Jurkat, Clone E6-1 (cell line): ENCODE data around the gene TMEM150C. TPM values are rescaled to one million over a fixed set of nuclear protein-coding genes. Genes with fewer than 3 reads are reported as not detected.

Experiments
- DNase-seq: peaks from one replicate; pipeline ENCODE4 v3.0.0-alpha.2; 2011; ENCODE audit warnings: low read depth, low spot score
- H3K4me3 ChIP-seq: 2 replicates; pipeline ENCODE4 v1.5.1; 2011; ENCODE audit warnings: mild to moderate bottlenecking, low read length, control low read depth, moderate library complexity
- polyA plus RNA-seq: library from polyadenylated mRNA; unstranded; fragments of >200 nt; gene quantifications from one replicate; pipeline ENCODE4 v1.2.1, GENCODE V29; 2012; ENCODE audit warnings: missing spikeins; ENCODE audit not compliant: insufficient read length, insufficient read depth

Gene TMEM150C
- polyA plus RNA-seq: 3.6 TPM

GRCh38 chr4:82561786-82562563 lies at the start of gene TMEM150C:
Gene TMEM150C (minus strand): TSS chr4:82561988. CDS start chr4:82504657, 57,331 bp downstream.
- H3K4me3 ChIP-seq: peak within 1 kb of the TSS; percentile 48
- no peak for DNase-seq

GRCh38 chr4:82611527-82611926 lies 49.7 kb upstream of the TMEM150C start:
- no peak overlapping the region for H3K4me3 ChIP-seq
- no peak for DNase-seq

DNA sequence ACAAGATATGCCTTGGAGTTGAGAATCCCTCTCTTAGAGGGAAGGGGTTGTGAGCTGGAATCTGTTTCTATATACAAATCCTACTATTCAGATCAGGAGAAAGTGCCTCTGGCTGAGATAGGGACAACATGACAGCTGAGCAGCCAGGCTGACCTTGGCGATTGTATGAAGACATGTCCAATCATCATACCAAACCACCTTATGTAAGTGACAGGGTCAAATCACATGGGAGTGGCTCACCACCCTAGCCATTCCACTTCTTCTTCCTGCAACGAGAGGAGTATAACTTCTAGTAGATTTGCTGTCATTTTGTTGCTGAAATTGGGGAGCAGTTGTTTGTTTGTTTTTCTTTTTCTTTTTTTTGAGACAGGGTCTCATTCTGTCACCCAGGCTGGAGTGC lies 48.3 kb upstream of the TMEM150C start:
- H3K4me3 ChIP-seq: no peak overlapping the region
- no peak for DNase-seq

DNA sequence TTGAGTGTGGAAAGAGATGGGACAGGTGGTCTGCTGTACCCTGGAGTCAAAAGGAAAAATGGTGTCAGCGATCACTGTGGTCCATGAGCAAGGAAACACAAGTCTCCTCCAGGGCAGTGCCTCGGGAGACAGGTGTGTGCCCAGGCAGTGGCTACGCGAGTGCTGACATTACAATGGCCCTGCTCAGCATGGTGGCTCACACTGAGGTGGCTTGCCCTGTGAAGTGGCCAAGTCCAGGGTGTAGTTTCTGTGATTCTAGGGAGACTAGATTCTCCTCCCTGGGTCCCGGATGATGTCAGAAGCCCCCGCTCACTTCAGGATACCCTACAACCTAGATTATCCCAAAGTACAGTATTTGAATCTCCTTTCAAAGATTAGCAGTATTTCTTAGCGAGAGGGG lies 44.8 kb upstream of the TMEM150C start:
- H3K4me3 ChIP-seq: no peak overlapping the region
- no peak for DNase-seq

DNA sequence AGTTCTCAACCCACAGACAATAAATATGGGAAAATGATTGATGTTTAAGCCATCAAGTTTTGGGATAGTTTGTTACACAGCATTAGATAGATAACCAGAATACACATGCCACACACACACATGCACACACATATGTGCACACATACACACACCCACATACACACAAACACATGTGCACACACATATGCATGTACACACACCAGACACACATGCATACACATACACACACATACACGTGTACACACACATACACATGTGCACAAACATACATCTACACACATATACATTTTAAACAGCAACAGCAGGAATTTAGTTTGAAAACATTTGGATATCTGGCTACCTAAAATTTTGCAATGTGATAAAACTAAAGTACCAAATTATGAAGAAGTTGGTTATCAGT lies 42.7 kb upstream of the TMEM150C start:
- no peak overlapping the region for H3K4me3 ChIP-seq
- DNase-seq: no peak

GRCh38 chr4:82601242-82602015 lies 39.6 kb upstream of the TMEM150C start:
- H3K4me3 ChIP-seq: no peak overlapping the region
- no peak for DNase-seq

- DNase-seq: peak; percentile 8
- no peak overlapping the region for H3K4me3 ChIP-seq
Measured at GRCh38 chr4:82599336-82599735, 37.5 kb upstream of the TMEM150C start.

DNA sequence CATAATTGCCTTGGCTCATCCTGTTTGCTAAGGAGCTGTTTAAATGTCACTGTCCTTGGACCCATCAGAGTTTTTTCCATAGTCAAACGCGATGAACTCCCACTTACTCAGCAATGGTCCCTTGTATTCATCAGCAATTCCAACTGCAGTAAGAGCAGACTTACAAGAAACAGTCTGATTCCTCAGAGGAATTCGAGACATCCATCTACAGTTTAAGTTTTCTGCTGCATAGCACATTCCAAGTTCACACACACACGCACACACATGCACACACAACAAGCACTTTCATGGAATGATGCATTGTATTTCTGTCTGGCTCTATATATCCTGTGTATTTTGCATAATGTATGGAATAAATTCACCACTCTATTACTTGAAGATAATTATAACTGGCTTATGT lies 32.7 kb upstream of the TMEM150C start:
- no peak for DNase-seq

GRCh38 chr4:82593411-82593810 lies 31.6 kb upstream of the TMEM150C start:
- no peak for DNase-seq

More for the DNA sequence above, 32.7 kb upstream of the TMEM150C start:
- H3K4me3 ChIP-seq: no peak overlapping the region

DNA sequence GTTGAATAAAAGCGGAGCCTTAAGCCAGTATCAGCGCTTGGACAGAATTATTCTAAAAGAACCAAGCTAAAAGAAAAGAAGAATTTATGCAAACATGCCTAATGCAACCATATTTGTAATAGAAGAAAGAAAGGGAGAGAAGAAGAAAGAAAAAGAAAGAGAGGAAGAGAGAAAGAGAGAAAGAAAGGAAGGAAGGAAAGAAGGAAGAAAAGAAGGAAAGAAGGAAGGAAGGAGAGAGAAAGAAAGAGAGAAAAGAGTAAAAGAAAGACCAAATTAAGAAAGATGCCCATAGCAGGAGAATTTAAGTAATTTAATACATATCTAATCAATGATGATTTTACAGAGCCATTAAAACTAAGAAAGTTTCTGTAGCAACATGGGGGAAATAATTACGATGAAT lies 30.9 kb upstream of the TMEM150C start:
- H3K4me3 ChIP-seq: no peak overlapping the region
- DNase-seq: no peak

More at GRCh38 chr4:82593411-82593810, 31.6 kb upstream of the TMEM150C start:
- no peak overlapping the region for H3K4me3 ChIP-seq

- no peak for DNase-seq
- no peak overlapping the region for H3K4me3 ChIP-seq
Measured at GRCh38 chr4:82591592-82591991, 29.8 kb upstream of the TMEM150C start.

- H3K4me3 ChIP-seq: no peak overlapping the region
- DNase-seq: no peak
Measured at GRCh38 chr4:82589756-82590155, 28.0 kb upstream of the TMEM150C start.

DNA sequence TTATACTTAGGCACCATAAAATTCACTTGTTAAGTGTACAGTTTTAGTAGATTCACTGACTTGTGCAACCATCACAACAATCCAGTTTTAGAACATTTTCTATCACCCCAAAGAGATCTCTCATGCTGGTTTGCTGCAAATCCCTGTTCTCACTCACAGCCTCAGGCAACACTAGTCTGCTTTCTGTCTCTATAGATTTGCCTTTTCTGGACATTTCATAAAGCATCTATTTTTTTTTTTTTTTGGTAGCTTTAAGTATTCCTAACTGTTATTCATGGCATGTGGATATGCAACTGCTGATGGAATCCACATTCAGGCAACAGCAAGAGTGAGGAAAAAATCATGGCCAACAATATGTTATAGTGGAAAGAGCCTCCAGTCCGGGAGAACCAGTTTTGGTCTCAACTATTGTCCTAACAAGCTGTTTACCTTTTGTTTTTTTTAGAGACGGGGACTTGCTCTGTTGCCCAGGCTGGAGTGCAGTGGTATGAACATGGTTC lies 27.0 kb upstream of the TMEM150C start:
- DNase-seq: no peak
- no peak overlapping the region for H3K4me3 ChIP-seq

GRCh38 chr4:82587826-82588540 lies 26.2 kb upstream of the TMEM150C start:
- H3K4me3 ChIP-seq: no peak overlapping the region
- DNase-seq: no peak

DNA sequence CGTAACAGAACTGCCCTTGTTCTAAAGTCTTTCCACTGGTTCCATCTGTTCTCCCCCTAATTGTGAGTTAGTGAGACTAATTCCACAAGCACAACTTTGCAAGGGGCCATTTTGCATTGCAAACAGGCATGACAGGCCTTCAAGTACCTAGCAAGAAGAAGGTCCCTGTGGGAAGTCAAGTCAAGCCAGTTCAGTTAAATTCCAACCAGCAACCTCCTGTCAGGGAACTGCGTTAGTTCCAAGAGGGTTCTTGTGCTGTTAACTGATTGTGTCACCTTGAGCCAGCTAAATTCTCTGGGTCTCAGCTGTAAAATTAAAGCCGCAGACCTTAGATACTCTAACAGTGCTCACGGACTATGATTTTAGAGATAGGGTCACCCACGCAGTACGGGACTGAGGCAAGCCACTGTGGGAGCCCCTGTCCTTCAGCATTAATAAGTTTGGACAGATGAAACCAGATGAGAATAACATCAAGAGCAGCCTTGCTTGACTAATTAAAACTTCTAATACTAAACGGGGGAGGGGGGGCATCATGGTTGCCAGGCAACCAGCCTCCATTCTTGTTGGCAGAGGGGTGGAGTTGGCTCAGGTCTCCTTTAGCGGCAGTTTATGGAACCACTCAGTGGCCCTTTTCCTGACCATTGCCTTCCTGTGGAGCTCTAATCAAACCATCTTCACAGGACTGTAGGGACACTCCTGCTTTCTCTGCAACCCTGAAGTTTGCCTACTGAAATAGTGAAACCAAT lies 24.1 kb upstream of the TMEM150C start:
- DNase-seq: no peak
- H3K4me3 ChIP-seq: no peak overlapping the region

- DNase-seq: no peak
- H3K4me3 ChIP-seq: no peak overlapping the region
Measured at GRCh38 chr4:82584931-82585330, 23.1 kb upstream of the TMEM150C start.

- no peak overlapping the region for H3K4me3 ChIP-seq
- no peak for DNase-seq
Measured at GRCh38 chr4:82583897-82584587, 22.3 kb upstream of the TMEM150C start.

DNA sequence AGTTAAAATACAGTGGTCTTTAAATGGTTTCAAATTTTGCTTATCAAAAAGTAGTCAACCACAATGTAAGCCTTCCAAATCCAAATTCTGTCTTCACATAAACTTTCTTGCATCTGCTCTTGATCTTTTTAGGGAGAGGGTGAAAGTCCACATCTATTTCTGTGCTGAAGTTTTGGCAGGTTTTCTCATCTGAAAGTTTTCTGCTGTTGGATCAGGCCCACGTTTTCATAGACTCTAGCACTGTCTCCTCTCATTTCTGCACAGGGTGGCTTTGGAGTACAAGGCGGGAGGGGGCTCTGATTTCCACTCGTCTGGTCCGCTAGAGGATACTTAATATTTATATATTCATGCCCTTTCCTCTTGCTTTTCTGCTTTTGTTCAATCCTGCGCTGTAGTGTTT lies 18.1 kb upstream of the TMEM150C start:
- no peak overlapping the region for H3K4me3 ChIP-seq
- DNase-seq: no peak
